Measurements from ENCODE around the gene PTTG1IP. TPM values are rescaled to one million over a fixed set of nuclear protein-coding genes. Genes with fewer than 3 reads are reported as not detected.

The PTTG1IP gene
- total and polyA plus RNA-seq, 8 donors = 61.3 to 253 (median 114) TPM

DNA sequence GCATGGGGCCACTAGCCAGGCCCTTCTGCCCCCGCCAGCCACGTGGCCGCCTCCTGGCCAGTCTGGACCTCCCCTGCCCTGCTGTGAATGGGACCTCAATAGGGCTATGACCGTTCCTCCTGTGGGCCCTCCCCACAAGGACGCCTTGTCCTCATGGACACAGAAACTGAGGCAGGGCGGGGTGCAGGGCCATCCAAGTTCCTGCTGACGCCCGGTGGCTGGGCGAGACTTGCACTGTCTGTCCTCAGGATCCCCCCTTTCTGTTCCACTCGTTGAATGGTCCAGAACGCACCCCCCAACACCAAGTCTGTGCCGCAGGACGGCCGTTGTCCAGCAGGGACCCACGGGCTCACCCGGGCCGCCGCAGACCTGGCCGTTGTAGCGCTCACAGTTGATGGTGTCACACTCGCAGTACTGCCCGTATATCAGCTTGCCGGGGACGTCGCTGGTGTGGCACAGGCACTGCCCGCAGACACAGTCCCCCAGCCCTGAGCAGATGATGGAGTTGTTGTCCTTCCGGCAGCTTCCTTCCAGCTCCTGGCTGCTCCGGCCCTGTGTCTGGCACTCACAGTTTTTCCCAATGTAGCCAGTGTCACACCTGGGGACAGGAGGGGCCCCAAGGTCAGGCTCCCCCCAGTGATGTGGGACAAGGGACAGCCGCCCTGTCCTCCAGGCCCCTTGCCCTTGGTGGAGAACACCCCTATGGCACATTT, 16.3 kb upstream of the PTTG1IP start:
- Histone ChIP-seq H3K36me3 (peaks cover 0 to 55% (median 10%) of the 10 kb centered on the region in 4 donors), H3K27ac (no peak overlapping the region), H3K9me3 (no peaks in the 10 kb centered on the region), H3K27me3 (peaks cover 0 to 52% (median 0%) of the 10 kb centered on the region in 3 donors), H3K4me1 (no peaks in the 10 kb centered on the region), H3K4me3 (no peak overlapping the region)
- DNase-seq = no peak
- intact Hi-C loops (cut with DNase I; ENCODE audit: low total_unique reads) = loop anchor here (5.0 kb wide), 1 partner anchor 43 kb away; no protein-coding TSS in a partner anchor
- TF ChIP-seq, protein P1, sequence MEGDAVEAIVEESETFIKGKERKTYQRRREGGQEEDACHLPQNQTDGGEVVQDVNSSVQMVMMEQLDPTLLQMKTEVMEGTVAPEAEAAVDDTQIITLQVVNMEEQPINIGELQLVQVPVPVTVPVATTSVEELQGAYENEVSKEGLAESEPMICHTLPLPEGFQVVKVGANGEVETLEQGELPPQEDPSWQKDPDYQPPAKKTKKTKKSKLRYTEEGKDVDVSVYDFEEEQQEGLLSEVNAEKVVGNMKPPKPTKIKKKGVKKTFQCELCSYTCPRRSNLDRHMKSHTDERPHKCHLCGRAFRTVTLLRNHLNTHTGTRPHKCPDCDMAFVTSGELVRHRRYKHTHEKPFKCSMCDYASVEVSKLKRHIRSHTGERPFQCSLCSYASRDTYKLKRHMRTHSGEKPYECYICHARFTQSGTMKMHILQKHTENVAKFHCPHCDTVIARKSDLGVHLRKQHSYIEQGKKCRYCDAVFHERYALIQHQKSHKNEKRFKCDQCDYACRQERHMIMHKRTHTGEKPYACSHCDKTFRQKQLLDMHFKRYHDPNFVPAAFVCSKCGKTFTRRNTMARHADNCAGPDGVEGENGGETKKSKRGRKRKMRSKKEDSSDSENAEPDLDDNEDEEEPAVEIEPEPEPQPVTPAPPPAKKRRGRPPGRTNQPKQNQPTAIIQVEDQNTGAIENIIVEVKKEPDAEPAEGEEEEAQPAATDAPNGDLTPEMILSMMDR (IDR thresholded peaks at IDR 0.05) = no peak
- 73 to 92% (median 87%) methylated on average over 7 to 29 of the region's 29 CpGs for WGBS, 5 donors

DNA sequence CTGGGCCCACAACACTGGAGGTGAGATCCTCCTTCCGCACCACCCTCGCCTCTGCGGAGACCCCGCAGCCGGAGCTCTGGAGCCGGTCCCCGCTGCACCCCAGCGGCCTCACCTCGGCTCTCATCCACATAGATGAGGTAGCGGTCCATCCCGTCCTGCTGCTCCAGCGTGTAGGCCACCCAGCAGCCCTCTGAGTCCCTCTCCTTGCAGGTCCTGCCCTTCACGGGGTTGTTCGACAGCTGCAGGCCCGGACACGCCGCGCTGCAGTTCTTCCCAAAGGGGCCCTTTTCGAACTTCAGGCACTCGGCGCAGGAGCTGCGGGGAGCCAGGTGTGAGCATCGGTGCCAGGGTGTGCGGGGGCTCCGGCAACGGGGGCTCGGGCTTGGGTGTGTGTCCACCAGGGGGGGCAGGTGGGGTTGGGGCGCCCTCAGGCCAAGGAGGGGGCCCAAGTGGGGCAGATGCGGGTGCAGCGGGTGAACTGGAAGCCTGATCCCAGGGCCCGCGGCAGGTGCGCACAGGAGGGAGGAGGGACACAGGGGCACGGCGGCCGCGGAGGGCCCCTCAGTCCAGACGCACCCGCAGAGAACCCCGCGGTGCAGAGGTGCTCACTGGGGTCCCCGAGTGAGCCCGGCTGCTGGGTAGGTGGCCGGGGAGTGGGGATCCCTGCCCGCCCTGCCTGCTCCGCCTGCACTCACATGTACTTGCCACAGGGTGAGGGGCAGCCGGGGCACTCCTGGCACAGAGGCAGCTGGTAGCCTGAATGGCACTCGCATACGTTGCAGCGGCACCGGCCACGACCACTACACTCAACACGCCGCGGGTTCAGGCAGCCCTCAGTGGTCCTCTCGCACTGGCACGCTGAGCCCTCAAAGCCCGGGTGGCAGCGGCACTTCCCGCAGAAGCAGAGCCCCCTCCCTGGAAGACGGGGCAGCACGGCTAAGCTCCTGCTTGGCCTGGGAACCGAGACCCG, 15.4 kb upstream of the PTTG1IP start:
- Histone ChIP-seq H3K4me1 (no peaks in the 10 kb centered on the region), H3K27ac (no peak overlapping the region), H3K9me3 (no peaks in the 10 kb centered on the region), H3K4me3 (no peak overlapping the region), H3K27me3 (peaks cover 0 to 47% (median 0%) of the 10 kb centered on the region in 3 donors), H3K36me3 (peaks cover 0 to 55% (median 10%) of the 10 kb centered on the region in 4 donors)
- DNase-seq = no peak
- intact Hi-C loops (cut with DNase I; ENCODE audit: low total_unique reads) = no loop called here
- no peak for TF ChIP-seq POLR2A (IDR thresholded peaks at IDR 0.05)
- TF ChIP-seq POLR2AphosphoS5 (IDR thresholded peaks at IDR 0.05) = no peak
- TF ChIP-seq, protein P1 (IDR thresholded peaks at IDR 0.05) = no peak
- TF ChIP-seq EP300 (IDR thresholded peaks at IDR 0.05) = no peak
- 88 to 93% (median 88%) methylated on average over 34 to 64 of the region's 64 CpGs for whole genome bisulfite sequencing, 5 donors

DNA sequence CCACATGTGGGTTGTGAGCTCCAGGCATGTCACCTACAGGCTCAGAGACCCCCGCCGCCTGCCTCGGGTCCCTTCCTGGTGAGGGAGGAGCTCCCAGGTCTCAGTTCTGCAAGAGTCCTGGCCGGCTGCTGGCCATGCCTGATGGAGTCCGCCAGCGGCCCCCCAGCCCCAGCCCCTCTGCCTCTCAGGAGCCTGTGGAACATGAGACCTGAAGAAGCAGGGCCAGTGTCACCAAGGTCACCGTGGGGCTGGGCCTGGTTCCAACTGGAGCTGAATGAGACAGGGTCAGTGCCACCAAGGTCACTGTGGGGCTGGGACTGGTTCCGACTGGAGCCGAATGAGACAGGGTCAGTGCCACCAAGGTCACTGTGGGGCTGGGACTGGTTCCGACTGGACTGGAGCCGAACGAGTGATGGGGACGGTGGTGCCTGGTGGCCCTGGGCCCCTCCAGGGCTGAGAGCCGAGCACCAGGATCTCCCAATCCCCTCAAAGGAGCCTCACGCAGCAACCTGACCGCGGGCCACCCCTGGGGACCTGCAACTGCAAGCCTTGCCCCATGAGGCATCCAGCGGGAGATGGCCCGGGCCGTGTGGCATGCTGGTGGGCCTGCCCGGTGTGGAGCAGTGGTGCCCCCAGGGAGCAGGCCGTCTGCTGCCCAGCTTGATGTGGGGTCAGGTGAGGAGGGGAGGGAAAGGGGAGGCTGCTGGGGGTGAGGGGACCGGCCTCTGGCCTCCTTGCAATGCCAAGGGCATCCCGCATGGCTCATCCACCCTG, 14.5 kb upstream of the PTTG1IP start:
- no peak overlapping the region for H3K4me3 ChIP-seq
- WGBS, 5 donors = 81 to 93% (median 84%) methylated on average over 5 to 24 of the region's 24 CpGs
- no peak for DNase-seq
- no peaks in the 10 kb centered on the region for H3K9me3 ChIP-seq
- intact Hi-C loops (cut with DNase I; ENCODE audit: low total_unique reads) = no loop called here
- H3K36me3 ChIP-seq = peaks cover 0 to 55% (median 10%) of the 10 kb centered on the region in 4 donors
- TF ChIP-seq POLR2AphosphoS5 (IDR thresholded peaks at IDR 0.05) (no peak), EP300 (IDR thresholded peaks at IDR 0.05) (no peak), POLR2A (IDR thresholded peaks at IDR 0.05) (no peak)
- TF ChIP-seq, protein P1 (IDR thresholded peaks at IDR 0.05) = no peak
- peaks cover 0 to 6% (median 0%) of the 10 kb centered on the region in 4 donors for H3K4me1 ChIP-seq
- no peak overlapping the region for H3K27ac ChIP-seq
- peaks cover 0 to 48% (median 0%) of the 10 kb centered on the region in 3 donors for H3K27me3 ChIP-seq

Measured in stomach (tissue), 9 donors.